K562 (cell line): ENCODE data around the gene ZNF26.

ENCODE experiments used
- MYC ChIP-seq, 2 experiments: fragments of 250-450 bp in 1 of 2; sonication (Bioruptor Pico) in 1 of 2; IDR thresholded peaks; 2 replicates each; pipeline versions ENCODE4 v1.5.1 to v1.6.1; 2012 to 2021; ENCODE audit warnings: low read depth in 2 of 2, borderline replicate concordance in 1 of 2, improper control_type of control experiment in 1 of 2, low read length in 1 of 2, mild to moderate bottlenecking in 1 of 2, moderate library complexity in 1 of 2
- POLR2AphosphoS5 ChIP-seq: IDR thresholded peaks from 2 replicates; pipeline ENCODE4 v1.6.1; 2011; ENCODE audit warnings: mild to moderate bottlenecking, low read depth, low read length, moderate library complexity; ENCODE audit not compliant: control insufficient read depth, insufficient read depth
- SIN3A ChIP-seq, 2 experiments: fragments of 150-350 bp in 1 of 2; IDR thresholded peaks; 2 replicates each; pipeline ENCODE4 v1.6.1; 2011 to 2016; ENCODE audit warnings: borderline replicate concordance in 2 of 2, low read depth in 2 of 2, low read length in 2 of 2, mild to moderate bottlenecking in 2 of 2, moderate library complexity in 2 of 2; ENCODE audit not compliant: control insufficient read depth in 1 of 2
- ZNF165 ChIP-seq: fragments of 250-450 bp; sonication (Bioruptor Pico); IDR thresholded peaks from 2 replicates; pipeline ENCODE4 v1.4.0; 2020; ENCODE audit warnings: borderline replicate concordance

GRCh38 chr12:132952371-132953162, 33.6 kb upstream of the ZNF26 start:
- no peak for TF ChIP-seq SIN3A (IDR thresholded peaks at IDR 0.05; ENCODE audit: borderline replicate concordance in 2 of 2, control insufficient read depth in 1 of 2, low read depth in 2 of 2, low read length in 2 of 2)
- no peak for TF ChIP-seq POLR2AphosphoS5
- TF ChIP-seq MYC (IDR thresholded peaks at IDR 0.05; ENCODE audit: low read depth, low read length): no peak
- no peak for TF ChIP-seq MYC (CRISPR knock-in tag; IDR thresholded peaks at IDR 0.05; ENCODE audit: borderline replicate concordance, low read depth)
- no peak for TF ChIP-seq ZNF165 (CRISPR knock-in tag)
